CD4-positive, alpha-beta T cell treated with Interleukin-12 subunit alpha and Interleukin-12 subunit beta, for 1 hour (primary cell): ENCODE data around the gene FGD1.
"Not testable (repeated sequence)": the region's sequence is repeated elsewhere in the genome, so short reads cannot be mapped to it uniquely, and the experiment has no call there.

ENCODE experiments used
- DNase-seq: peaks from one replicate; pipeline ENCODE4 v3.0.0-alpha.2; 2020

FGD1 gene

DNA sequence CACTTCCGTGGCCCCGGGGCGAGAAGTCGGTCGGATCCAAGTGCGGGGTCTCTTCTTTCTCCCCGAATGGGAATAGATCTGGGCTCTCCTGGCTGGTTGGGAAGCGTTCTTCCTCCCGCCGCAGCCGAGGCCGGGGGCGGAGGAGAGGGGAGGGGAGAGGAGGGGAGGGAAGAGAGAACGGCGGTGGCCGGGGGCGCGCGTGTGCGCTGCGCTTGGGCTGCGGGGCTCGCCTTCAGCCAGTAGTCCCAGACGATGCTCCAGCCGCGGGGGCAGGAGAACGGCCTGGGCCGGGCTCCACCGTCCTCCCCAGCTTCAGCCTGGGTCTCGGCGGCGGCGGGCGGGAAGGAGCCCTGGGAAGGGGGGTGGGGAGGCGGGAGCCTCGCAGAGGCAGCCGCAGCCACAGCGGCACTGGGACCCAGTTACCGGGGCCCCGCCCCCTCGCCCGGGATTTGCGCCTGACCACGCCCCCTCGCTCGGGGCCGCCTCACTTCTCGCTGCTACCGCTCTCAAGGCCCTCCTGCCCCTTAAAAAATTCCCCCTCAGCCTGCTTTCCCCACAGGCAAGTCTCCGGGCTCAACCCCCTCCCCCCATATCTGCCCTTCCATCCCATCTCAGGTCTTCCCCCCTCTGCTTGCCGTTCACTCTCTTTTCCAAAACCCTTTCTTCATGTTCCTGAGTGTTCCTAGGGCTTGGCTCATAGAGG lies at the start of gene FGD1:
FGD1 (minus strand) TSS at position 421 of the 703 bp plus-strand sequence. CDS start 802 bp downstream, outside the sequence.
- DNase-seq, result peak; percentile 47

DNA sequence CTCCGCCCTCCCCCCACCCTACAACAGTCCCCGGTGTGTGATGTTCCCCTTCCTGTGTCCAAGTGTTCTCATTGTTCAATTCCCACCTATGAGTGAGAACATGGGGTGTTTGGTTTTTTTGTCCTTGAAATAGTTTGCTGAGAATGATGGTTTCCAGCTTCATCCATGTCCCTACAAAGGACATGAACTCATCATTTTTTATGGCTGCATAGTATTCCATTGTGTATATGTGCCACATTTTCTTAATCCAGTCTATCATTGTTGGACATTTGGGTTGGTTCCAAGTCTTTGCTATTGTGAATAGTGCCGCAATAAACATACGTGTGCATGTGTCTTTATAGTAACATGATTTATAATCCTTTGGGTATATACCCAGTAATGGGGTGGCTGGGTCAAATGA lies 46.2 kb upstream of the FGD1 start:
- not testable (repeated sequence) for DNase-seq

DNA sequence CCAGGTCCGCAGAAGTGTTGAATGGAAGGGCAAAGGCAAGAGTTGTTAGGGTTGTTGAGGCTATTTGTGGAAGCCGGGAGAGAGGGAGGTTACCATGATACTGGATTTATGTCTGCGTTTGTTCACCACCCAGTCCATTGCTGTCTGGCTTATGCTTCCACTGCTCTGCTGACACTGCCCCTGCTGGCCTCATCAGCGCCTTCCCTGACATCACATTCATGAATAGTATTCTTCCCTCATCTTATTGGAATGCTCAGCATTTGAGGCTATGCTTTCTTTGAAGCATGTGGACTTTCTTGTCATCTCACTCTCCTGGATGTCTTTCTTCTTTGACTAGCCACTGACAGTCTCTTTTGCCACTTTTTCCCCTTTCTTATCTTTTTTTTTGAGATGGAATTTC lies 44.3 kb upstream of the FGD1 start:
- no peak for DNase-seq

DNA sequence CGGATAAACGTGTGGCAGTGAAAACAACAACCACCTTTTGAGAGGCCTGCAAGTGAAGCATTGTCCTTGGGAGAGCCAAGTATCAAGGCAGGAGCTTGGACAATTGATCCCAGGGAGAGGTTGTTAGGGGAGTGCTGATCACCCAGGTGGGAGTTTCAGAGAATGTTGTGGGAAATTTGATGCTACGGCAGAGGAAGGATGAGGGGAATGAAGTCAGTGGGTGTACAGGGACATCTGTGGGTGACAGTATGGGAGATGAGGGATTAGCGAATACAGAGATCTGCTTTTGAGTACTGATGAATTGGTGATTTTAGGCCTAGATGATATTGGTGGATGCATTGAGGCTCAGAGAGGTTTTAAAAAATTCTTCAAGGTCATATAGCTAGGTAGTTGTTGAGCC lies 38.2 kb upstream of the FGD1 start:
- DNase-seq, result no peak

DNA sequence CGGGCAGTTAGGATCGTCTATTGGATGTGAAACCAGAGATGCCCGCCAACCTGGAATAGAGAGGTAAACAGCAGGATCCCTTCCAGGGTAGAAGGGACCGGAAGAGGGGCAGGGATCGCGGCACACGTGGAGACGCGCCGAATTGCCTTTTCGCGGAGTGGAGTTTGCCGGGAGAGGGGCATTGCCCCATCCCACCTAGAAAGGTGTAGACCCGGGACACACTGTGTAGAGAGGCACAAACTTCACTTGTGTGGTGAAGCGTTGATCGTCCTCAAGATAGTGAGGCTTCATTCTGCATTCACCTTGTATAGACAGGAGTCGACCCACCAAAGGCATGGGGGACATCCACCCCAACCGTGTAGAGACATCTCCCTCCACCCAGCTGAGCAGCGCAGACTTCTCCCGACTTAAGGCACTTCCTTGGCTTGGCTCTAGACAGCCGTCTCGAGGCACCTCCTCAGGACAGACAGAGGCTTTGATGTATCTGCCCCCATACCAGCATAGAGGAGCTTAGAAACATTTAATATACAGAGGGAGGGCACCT lies 34.4 kb upstream of the FGD1 start:
- peak; percentile 13 for DNase-seq

DNA sequence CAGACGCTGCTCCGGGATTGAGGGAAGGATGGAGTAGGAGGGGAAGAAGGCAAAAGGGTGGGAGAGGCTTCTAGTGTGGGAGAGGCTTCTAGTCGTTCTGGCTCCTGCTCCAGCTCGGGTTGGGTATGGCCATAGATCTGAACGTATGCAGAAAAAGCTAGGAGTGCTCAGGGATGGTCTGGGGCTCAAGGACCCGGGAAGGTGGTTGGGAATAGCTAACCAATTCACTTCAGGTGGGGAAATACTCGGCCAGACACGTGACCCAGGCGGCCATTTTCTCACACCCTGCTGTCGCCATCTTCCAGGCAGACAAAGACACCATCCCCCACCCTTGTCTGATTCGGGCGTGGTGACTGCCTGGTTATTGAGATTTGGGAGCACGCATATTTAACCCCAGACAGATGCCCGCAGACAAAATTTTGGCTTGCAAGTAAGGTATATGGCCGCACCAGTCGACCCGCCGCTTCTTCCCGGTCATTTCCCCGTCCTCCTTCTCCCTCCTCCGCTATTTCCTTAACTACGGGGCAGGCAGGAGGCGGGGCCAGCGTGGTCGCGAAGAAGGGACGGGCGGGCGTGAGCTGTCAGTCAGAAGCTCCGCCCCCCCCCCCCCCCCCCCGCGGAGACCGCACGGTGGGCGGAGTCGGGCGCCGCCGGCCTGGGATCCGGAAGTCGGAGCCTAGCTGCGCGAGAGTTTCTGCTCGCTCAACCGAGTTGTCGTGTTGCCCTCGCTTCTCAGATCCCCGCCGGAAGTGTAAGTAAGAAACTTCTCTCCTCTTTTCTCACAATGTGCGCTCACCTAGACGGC lies 33.7 kb upstream of the FGD1 start, which contains the start of gene GNL3L:
GNL3L (plus strand) TSS at position 668 of the 805 bp plus-strand sequence. CDS start 2,348 bp downstream, outside the sequence.
- peak; percentile 87 for DNase-seq

DNA sequence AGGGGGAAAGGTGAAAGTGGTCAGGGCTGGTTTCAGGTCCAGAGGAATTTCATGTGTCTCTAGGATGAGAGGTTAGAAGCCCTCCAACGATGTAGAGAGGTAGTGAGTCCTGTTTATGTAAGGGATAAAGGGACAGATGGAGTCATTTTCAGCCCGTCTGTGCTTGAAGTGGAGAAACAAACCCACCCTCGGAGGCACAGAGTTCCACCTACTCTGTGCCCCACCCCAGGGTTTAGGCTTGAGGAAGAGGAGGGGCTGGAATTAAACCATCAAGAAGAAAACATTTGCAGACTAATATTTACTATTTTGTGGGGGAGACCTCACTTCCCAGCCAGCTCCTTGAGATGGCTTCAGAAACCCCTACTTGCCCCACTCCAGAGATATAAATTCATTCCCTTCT lies 33.1 kb upstream of the FGD1 start:
- no peak for DNase-seq

DNA sequence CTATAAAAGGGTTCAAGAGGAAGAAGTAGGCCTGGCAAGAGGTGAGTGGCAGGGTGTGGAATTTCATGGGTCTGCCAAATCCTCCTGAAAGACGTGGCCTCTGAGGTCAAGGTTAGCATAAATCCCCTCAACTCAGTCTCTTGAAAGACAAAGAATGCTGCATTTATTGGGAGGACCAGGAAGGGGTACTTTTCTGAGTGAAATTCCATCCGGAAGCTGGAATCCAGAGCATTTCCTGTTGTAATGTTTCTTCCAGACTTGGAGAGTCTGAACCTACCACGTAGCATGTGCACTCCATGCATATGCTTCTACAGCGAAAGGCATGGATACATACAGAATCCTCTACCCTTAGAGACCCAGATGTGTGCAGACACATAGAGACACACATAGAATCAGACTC lies 13.4 kb upstream of the FGD1 start:
- DNase-seq, result no peak

DNA sequence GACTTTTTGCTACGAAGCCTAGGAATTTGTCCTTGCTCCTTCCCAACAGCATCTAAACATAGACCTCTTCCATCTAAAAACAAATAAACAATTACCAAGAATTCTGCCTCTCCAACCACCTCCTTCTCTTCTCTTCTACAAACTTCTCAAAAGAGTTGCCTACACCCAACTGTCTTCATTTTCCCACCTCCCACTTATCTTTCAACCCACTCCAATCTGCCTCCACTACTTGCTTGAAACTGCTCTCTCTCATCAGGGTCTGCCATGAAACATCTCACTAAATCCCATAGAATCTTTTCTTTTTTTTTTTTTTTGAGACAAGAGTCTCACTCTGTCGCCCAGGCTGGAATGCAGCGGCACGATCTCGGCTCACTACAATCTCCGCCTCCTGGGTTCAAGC lies 902 bp upstream of the FGD1 start:
- no peak for DNase-seq

DNA sequence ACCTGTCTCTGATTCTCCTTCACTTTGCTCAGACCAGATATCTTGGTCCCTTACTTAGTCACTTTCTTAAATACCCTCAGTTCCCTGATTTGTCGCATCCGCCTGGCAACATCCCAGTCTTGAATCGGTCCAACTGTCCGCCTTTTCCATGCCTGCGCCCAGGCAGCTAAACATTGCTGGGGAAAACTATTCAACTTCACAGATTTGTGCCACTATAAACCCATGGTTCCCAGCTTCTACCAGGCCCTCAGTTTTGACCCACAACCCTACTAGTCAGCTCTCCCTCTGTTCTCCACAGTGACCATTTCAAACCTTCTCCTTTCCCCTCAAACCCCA lies 451 bp upstream of the FGD1 start:
- no peak for DNase-seq

DNA sequence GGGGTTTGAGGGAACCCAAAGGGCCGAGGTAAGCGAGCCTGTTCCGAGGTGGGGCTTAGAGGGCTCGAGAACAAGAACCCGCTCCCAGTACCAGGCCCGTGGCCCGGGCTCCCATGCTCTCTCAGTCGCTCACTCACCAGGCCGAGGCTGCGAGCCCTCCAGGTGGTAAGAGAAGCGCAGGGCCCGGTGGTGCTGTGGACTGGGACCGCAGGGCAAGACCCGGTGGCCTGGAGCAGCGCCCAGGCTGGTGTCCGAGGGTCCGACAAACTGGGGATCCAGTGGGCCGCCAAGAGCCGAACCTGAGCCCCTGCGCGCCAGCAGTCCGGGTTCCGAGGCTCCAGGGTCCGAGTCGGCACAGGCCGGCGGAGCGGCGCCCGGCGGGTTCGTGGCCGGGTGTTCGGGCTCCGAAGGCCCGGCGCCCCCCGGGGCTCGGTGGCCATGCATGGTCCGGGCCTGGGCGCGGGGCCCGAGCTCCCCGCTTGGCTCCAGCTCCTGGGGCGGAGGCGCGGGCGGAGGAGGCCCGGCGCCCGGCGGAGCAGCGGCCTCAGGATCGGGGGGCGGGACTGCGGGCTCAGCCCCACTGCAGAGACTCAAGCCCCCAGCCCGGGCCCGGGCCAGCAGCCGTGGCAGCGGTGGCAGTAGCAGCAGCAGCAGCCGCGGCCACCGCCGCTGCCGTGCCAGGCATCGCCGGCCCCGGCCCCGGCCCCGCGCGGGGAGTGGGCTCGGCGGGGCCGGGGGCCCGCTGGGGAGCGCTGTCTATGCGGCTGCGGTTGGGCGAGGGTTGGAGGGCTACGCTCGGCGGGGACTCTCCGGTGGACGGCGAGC lies 833 bp downstream of the FGD1 start:
- DNase-seq, result no peak

DNA sequence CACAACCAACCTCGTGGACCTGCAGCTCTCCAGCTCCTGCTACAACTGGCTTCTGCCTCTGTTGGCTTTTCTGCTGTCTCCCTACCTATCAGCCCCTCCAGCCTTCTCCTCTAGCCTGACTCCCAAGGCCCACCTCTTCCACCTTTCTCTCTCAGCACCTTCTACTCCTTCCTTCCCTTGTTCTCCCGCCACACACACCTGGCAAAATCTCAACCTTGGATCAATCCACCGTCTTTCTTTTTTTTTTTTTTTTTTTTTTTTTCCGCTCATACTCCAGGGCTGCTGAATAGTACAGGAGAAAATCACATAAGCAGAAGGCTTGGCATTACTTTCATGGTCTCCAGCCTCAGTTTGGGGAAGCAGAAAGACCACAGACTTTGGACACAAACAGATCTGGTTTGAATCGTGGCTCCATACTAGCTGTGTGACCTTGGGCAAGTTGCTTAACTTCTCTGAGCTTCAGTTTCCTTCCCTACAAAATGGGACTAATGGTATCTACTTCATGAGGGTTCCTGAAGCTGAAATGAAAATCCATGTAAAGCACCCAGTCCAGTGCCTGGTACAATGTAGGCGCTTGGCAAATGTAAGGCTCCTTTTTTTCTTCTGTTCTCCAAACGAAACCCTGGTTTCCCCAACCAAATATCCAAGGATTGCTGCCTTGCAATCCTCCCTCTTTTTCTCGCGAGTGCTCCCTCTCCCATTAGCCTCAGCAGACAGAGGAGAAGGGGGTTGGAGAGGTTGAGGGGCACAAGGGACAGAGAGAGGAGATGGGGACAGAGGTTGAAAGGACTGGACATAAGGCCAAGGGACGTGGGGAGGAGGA lies 1.7 kb downstream of the FGD1 start:
- no peak for DNase-seq

DNA sequence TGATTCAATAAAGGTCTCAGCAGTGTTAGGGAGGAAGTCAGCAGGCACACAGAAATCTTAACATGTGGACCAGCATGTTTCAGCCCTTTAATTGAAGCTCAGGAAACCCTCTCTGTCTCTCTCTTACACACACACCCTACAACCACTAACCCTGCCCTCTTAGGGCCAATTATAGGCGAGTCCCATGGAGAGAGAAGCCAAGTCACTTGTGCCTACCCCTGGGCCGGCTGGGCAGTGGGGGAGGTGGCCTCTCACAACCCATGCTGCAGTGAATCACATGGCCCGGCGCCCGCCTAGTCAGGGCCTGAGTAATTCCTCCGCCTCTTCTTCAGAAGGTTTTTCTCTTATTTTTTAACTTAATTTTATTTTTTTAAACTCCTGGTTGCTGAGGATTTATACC lies 3.7 kb downstream of the FGD1 start:
- DNase-seq, result no peak

DNA sequence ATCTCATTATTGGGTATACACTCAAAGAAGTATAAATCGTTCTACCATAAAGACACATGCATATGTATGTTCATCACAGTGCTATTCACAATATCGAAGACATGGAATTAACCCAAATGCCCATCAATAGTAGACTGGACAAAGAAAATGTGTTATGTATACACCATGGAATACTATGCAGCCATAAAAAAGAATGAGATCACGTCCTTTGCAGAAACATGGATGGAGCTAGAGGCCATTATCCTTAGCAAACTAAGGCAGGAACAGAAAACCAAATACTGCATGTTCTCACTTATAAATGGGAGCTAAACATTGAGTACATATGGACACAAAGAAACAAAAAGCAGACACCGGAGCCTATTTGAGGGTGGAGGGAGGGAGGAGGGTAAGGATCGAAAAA lies 6.2 kb downstream of the FGD1 start:
- DNase-seq, result not testable (repeated sequence)

DNA sequence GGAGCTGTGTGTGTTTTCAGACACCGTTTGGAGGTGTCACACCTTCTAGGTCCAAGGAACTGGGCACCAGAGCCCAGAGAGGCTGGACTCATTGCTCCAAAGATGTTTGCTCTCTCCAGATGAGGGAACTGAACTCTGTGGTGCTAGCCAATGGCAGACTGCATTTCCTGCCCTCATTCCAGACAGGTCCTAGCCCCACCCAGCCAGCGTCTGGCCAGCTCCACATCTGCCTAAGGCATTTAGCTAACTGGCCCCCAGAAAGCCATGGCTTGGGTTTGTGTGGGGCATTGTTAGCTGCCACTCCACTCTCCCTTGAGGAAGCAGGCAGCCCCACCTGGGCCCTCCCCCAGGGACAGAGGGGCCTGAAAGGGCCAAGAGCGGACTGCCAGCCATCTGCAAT lies 11.4 kb downstream of the FGD1 start:
- no peak for DNase-seq

DNA sequence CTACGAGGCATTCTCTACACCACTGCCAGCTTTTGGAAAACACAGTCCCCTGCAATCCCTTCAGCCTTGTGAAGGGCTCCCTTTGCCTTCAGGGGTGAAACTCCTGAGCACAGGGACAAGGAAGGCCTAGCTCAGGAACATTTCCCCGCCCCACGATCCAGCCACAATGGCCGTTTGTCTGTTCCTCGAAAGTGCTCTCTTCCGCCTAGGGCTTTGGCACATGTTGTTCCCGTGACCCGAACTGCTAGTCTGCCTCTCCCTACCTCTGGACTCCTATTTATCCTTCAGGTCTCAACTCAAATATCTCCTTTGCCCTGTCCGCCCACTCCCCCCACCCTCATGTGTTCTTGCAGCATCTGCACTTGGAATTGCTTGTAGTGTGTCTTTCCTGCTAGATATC lies 12.1 kb downstream of the FGD1 start:
- DNase-seq, result no peak

DNA sequence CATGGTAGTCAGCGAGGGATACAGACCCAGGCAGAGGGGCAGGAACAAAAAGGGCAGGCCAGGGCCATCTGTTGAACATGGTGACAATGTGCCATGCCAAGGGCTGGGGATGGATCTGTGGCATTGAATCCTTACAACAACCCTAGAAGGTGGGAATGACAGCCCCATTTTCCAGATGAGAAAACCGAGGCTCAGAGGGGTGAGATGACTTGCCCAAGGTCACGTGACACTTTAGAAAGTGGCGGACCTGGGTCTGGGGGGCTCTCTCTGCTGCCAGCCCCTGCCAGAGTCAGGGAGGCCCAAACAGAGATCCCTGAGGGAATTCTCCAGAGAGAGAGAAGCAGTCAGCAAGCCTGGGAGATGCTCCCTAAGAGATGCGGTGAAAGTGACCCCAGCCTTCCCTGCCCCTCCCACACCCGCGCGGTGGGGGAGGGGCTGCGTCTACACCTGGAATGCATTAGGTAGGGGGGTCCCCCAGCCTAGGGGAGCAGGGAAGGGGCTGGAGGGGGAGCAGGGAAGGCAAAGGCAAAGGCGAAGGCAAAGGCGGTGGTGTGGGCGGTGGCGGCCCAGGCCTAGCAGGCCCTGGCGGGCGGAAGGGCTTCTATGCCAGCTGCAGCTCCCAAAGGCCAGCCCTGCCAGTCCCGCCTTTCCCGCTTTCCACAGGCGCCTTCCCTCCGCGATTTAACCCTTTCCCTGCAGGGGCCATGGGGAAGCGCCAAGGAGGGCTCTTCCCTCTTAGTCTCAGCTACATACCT lies 13.0 kb downstream of the FGD1 start:
- DNase-seq, result no peak

DNA sequence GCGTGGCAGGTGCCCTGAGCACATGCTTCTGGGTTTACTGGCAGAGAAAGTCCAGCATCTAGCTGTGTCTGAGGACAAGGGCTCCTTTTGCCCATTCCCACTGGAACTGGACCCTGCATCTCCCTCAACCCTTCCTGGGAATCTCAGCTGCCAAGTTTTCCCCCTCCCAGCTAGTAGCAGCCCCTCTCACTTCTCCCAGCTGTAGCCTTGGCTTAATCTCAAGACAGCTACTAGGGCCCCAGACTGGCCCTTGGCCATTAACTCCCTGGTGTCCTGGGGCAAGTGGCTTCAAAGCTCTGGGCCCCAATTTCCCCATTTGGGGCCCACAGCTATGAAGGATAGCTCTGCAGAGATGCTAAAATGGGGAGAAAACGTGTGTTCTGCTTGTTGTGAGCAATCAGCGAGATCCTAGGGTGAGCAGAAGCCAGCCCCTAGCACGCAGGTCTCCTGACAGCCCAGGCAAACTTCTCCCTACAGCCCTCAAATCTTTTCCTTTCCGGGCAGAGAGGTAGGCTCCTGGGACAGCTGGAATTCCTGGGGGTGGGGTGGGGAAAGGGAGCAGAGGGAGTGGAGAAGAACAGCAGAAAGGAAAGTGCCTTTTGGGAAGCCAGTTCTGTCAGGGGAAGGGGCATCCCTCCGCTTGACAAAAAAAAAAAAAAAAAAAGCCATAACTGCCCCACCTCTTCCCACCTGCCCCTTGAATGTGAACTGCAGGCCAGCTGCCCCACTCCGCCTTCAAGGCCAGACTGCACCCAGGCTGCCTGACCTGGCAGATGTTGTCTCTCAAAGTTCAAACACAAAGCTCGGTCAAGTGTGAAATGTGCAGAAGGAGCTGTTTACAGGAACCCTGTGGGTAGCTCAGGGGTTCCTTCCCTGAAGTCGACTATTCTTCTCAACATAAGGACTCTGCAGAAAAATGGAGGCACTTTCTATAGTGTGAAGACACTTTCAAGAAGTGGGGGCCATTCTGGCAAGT lies 16.6 kb downstream of the FGD1 start:
- DNase-seq, result no peak

DNA sequence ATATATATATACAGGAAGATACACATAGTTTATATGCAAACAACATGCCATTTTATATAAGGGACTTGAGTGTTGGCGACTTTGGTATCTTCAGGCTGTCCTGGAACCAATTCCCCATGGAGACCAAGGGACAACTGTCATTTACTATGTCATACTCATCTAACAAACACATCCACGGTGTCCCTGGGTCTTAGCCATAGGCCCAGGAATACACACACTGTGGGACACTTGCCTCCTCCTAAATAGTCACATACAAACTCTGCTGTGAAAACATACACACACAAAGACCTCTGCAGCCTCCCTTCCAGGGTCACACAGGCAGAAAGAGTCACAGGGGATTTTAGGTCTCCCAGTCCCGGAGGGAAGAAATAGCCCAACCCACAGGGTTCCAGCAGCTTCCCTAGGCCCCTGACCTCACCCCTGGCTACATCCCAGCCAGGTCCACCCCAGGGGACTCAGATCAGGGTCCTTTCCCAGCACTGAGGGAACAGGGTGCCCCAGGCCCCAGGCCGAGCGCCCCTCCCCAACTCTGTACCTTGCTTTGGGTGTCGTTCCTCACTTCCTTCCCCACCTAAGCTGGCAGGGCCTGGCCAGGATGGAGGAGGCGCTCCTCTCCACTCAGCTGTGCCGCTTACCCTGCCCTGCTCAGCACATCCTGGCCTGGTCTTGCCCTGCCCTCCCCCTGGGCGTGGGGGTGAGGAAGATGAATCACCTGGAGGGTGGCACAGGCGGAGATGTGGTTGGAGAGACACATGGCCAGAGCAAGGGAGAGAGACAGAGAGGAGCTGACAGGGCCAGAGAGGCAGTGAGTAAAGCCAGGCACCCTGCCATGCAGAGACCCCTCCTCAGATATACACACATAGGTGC lies 21.8 kb downstream of the FGD1 start:
- DNase-seq, result no peak
